HUES6 (cell line): ENCODE measurements around the gene GYS1.

Source experiments
- H3K27ac ChIP-seq: 2 replicates; pipeline ENCODE4 v1.7.0; 2013; ENCODE audit warnings: low read depth, mild to moderate bottlenecking, low read length, inconsistent platforms
- H3K27me3 ChIP-seq: 2 replicates; pipeline ENCODE4 v1.6.1; 2013; ENCODE audit warnings: low read length; ENCODE audit not compliant: control insufficient read depth, insufficient read depth
- H3K36me3 ChIP-seq: 2 replicates; pipeline ENCODE4 v1.6.1; 2013; ENCODE audit warnings: low read length; ENCODE audit not compliant: control insufficient read depth, insufficient read depth
- H3K4me1 ChIP-seq: 2 replicates; pipeline ENCODE4 v1.6.1; 2013; ENCODE audit warnings: low read length; ENCODE audit not compliant: control insufficient read depth, insufficient read depth
- H3K4me3 ChIP-seq: 2 replicates; pipeline ENCODE4 v1.5.1; 2013; ENCODE audit warnings: low read depth, low read length
- H3K9ac ChIP-seq: one replicate; pipeline ENCODE4 v1.6.1; 2013; ENCODE audit warnings: mild to moderate bottlenecking, low read length
- H3K9me3 ChIP-seq: 2 replicates; pipeline ENCODE4 v1.6.1; 2013; ENCODE audit warnings: low read depth, low read length; ENCODE audit not compliant: control insufficient read depth, insufficient read depth

The GYS1 gene

GRCh38 chr19:49017041-49017665, 24.0 kb upstream of the GYS1 start, which contains the start of gene LHB:
Gene LHB (minus strand): TSS chr19:49017091. CDS start chr19:49017081, 10 bp downstream.
- H3K9me3 ChIP-seq: no peaks in the 10 kb centered on the region
- H3K4me3 ChIP-seq: peak within 1 kb of the TSS; percentile 82
- H3K36me3 ChIP-seq: peaks cover 41% of the 10 kb centered on the region
- no peak within 1 kb of the TSS for H3K27ac ChIP-seq
- peaks cover 37% of the 10 kb centered on the region for H3K27me3 ChIP-seq
- H3K9ac ChIP-seq: peak within 1 kb of the TSS; percentile 30
- H3K4me1 ChIP-seq: peaks cover 30% of the 10 kb centered on the region

GRCh38 chr19:49016067-49016839, 23.1 kb upstream of the GYS1 start:
- Histone ChIP-seq H3K4me3 (no peak overlapping the region), H3K36me3 (peaks cover 50% of the 10 kb centered on the region), H3K9me3 (no peaks in the 10 kb centered on the region), H3K4me1 (peaks cover 27% of the 10 kb centered on the region), H3K27me3 (peaks cover 31% of the 10 kb centered on the region), H3K9ac (no peak overlapping the region), H3K27ac (no peak overlapping the region)

GRCh38 chr19:49014870-49015255, 21.8 kb upstream of the GYS1 start:
- Histone ChIP-seq H3K9ac (no peak overlapping the region), H3K36me3 (peaks cover 63% of the 10 kb centered on the region), H3K27ac (no peak overlapping the region), H3K4me1 (peaks cover 14% of the 10 kb centered on the region), H3K4me3 (no peak overlapping the region), H3K27me3 (peaks cover 17% of the 10 kb centered on the region), H3K9me3 (no peaks in the 10 kb centered on the region)

GRCh38 chr19:49014123-49014869, 21.2 kb upstream of the GYS1 start:
- Histone ChIP-seq H3K4me3 (no peak overlapping the region), H3K36me3 (peaks cover 69% of the 10 kb centered on the region)

GRCh38 chr19:49011194-49011593, 18.1 kb upstream of the GYS1 start:
- Histone ChIP-seq H3K27ac (no peak overlapping the region), H3K4me3 (no peak overlapping the region), H3K4me1 (no peaks in the 10 kb centered on the region), H3K27me3 (no peaks in the 10 kb centered on the region), H3K36me3 (peaks cover 81% of the 10 kb centered on the region), H3K9me3 (no peaks in the 10 kb centered on the region), H3K9ac (no peak overlapping the region)

More at GRCh38 chr19:49014123-49014869, 21.2 kb upstream of the GYS1 start:
- Histone ChIP-seq H3K27ac (no peak overlapping the region), H3K9ac (no peak overlapping the region), H3K9me3 (no peaks in the 10 kb centered on the region), H3K27me3 (peaks cover 15% of the 10 kb centered on the region), H3K4me1 (peaks cover 11% of the 10 kb centered on the region)

GRCh38 chr19:49010453-49010852, 17.3 kb upstream of the GYS1 start:
- Histone ChIP-seq H3K9ac (no peak overlapping the region), H3K4me3 (no peak overlapping the region), H3K27me3 (no peaks in the 10 kb centered on the region), H3K27ac (no peak overlapping the region), H3K4me1 (no peaks in the 10 kb centered on the region), H3K36me3 (peaks cover 80% of the 10 kb centered on the region), H3K9me3 (no peaks in the 10 kb centered on the region)

GRCh38 chr19:49009828-49010227, 16.7 kb upstream of the GYS1 start:
- Histone ChIP-seq H3K27ac (no peak overlapping the region), H3K27me3 (no peaks in the 10 kb centered on the region), H3K4me1 (no peaks in the 10 kb centered on the region), H3K36me3 (peaks cover 80% of the 10 kb centered on the region), H3K9me3 (no peaks in the 10 kb centered on the region), H3K9ac (no peak overlapping the region), H3K4me3 (no peak overlapping the region)

- Histone ChIP-seq H3K4me3 (no peak overlapping the region), H3K27me3 (no peaks in the 10 kb centered on the region), H3K36me3 (peaks cover 79% of the 10 kb centered on the region), H3K9ac (no peak overlapping the region), H3K4me1 (no peaks in the 10 kb centered on the region), H3K27ac (no peak overlapping the region), H3K9me3 (no peaks in the 10 kb centered on the region)
These were observed 13.8 kb upstream of the GYS1 start for GRCh38 chr19:49006905-49007304.

GRCh38 chr19:49004964-49005614, 12.0 kb upstream of the GYS1 start:
- H3K27ac ChIP-seq: no peak overlapping the region
- no peaks in the 10 kb centered on the region for H3K27me3 ChIP-seq
- no peaks in the 10 kb centered on the region for H3K4me1 ChIP-seq
- H3K9me3 ChIP-seq: no peaks in the 10 kb centered on the region
- peaks cover 66% of the 10 kb centered on the region for H3K36me3 ChIP-seq
- H3K4me3 ChIP-seq: no peak overlapping the region
- no peak overlapping the region for H3K9ac ChIP-seq

GRCh38 chr19:49004133-49004532, 11.0 kb upstream of the GYS1 start:
- Histone ChIP-seq H3K36me3 (peaks cover 57% of the 10 kb centered on the region), H3K9me3 (no peaks in the 10 kb centered on the region), H3K27me3 (no peaks in the 10 kb centered on the region), H3K9ac (no peak overlapping the region), H3K4me3 (no peak overlapping the region), H3K4me1 (peaks cover 6% of the 10 kb centered on the region; the same call in 1 of the 2 replicates), H3K27ac (no peak overlapping the region)
